ENCODE data around the gene RHBDL3. TPM values are rescaled to one million over a fixed set of nuclear protein-coding genes. Genes with fewer than 3 reads are reported as not detected.

Gene RHBDL3
- total and polyA plus RNA-seq, 2 donors (not counting 3 experiments of a cell fraction or from before 2014, with no cell fraction given), result 0.11 to 0.20 TPM

DNA sequence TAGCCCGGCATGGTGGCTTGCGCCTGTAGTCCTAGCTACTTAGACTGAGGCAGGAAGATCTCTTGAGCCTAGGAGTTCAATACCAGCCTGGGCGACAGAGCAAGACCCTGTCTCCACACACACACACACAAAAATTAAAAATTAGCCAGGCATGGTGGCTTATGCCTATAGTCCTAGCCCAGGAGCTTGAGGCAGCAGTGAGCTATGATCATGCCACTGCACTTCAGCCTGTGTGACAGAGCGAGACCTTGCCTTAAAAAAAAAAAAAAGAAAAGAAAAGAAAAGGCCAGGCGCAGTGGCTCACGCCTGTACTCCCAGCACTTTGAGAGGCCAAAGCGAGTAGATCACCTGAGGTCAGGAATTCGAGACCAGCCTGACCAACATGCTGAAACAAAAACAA, 52.4 kb downstream of the RHBDL3 start:
- no peaks in the 10 kb centered on the region for H3K9me1 ChIP-seq (replicated peaks; ENCODE audit: control insufficient read depth, extremely low read depth, insufficient read depth, low read length)
- FAIRE-seq, result no peak
- ChIA-PET CTCF (interaction anchor here (0.8 to 4.9 kb wide), 6 partner anchors 13 to 115 kb away, joined by 3 to 94 read pairs (median 4); no protein-coding TSS in a partner anchor), POLR2A (no interaction called here)
- no peaks in the 10 kb centered on the region for H3K36me3 ChIP-seq (ENCODE audit: control insufficient read depth in 2 of 2, extremely low read depth in 1 of 2, insufficient read depth in 2 of 2, low read length in 2 of 2)
- H3K4me2 ChIP-seq (ENCODE audit: insufficient read depth, low read length), result no peak overlapping the region
- dilution Hi-C loops (cut with MboI; ENCODE audit: extremely low pct_ligation_motif_present, low sequenced_read_pairs), result no loop called here
- H3K27ac ChIP-seq (ENCODE audit: insufficient read depth, low read depth, low read length), result no peak overlapping the region
- no peaks in the 10 kb centered on the region for H3K79me2 ChIP-seq (ENCODE audit: control insufficient read depth, insufficient read depth, low read length)
- intact Hi-C loops (cut with micrococcal nuclease), result loop anchor here (10.0 kb wide), 1 partner anchor 313 kb away; the partner anchor contains the start of gene LRRC37B
- no peaks in the 10 kb centered on the region for H3K4me1 ChIP-seq (ENCODE audit: control insufficient read depth, extremely low read depth, insufficient read depth, low read length)
- BruUV-seq (replicated peaks), result no TSS peak
- no peaks in the 10 kb centered on the region for H4K20me1 ChIP-seq (replicated peaks; ENCODE audit: control insufficient read depth, extremely low read depth, insufficient read depth, low read length)
- H2AFZ ChIP-seq (ENCODE audit: low read depth, low read length), result no peak overlapping the region
- no peak overlapping the region for H3K9ac ChIP-seq (replicated peaks; ENCODE audit: extremely low read depth, insufficient read depth, low read length)
- TF ChIP-seq POLR2AphosphoS5 (IDR thresholded peaks at IDR 0.05; ENCODE audit: insufficient read depth, low read depth, low read length) (no peak), JUN (IDR thresholded peaks at IDR 0.05; ENCODE audit: borderline replicate concordance, insufficient read depth, insufficient read length, low read depth) (no peak), FOS (IDR thresholded peaks at IDR 0.05; ENCODE audit: borderline replicate concordance, insufficient read depth, low read length) (no peak), POLR2A (IDR thresholded peaks at IDR 0.05; ENCODE audit: low read depth, low read length) (no peak), MYC (IDR thresholded peaks at IDR 0.05; ENCODE audit: low read depth, low read length) (no peak), GATA2 (IDR thresholded peaks at IDR 0.05; ENCODE audit: insufficient read depth, insufficient read length, low read depth, low read length) (no peak), EZH2 (IDR thresholded peaks at IDR 0.05; ENCODE audit: borderline replicate concordance, low read depth, low read length, severe bottlenecking) (no peak)
- TF ChIP-seq, protein P1, sequence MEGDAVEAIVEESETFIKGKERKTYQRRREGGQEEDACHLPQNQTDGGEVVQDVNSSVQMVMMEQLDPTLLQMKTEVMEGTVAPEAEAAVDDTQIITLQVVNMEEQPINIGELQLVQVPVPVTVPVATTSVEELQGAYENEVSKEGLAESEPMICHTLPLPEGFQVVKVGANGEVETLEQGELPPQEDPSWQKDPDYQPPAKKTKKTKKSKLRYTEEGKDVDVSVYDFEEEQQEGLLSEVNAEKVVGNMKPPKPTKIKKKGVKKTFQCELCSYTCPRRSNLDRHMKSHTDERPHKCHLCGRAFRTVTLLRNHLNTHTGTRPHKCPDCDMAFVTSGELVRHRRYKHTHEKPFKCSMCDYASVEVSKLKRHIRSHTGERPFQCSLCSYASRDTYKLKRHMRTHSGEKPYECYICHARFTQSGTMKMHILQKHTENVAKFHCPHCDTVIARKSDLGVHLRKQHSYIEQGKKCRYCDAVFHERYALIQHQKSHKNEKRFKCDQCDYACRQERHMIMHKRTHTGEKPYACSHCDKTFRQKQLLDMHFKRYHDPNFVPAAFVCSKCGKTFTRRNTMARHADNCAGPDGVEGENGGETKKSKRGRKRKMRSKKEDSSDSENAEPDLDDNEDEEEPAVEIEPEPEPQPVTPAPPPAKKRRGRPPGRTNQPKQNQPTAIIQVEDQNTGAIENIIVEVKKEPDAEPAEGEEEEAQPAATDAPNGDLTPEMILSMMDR (IDR thresholded peaks at IDR 0.05; ENCODE audit: extremely low read depth in 1 of 2, insufficient read depth in 1 of 2, low read depth in 1 of 2, low read length in 2 of 2), result no peak
- TF ChIP-seq, protein P2, sequence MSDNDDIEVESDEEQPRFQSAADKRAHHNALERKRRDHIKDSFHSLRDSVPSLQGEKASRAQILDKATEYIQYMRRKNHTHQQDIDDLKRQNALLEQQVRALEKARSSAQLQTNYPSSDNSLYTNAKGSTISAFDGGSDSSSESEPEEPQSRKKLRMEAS (IDR thresholded peaks at IDR 0.05; ENCODE audit: insufficient read depth, insufficient read length), result no peak
- no peaks in the 10 kb centered on the region for H3K9me3 ChIP-seq (replicated peaks; ENCODE audit: control insufficient read depth, insufficient read depth, low read length)
- no peak overlapping the region for H3K4me3 ChIP-seq (replicated peaks in 1 of 3; ENCODE audit: insufficient read depth in 1 of 3, low read depth in 1 of 3, low read length in 3 of 3)
- DNase-seq (ENCODE audit: low read depth, low spot score), result no peak
- peaks cover 9 to 10% of the 10 kb centered on the region in 2 experiments for H3K27me3 ChIP-seq (ENCODE audit: control insufficient read depth in 2 of 2, insufficient read depth in 2 of 2, low read length in 2 of 2)

Data from endothelial cell of umbilical vein (primary cell).